ENCODE measurements around the gene DMRTA2. TPM values are rescaled to one million over a fixed set of nuclear protein-coding genes. Genes with fewer than 3 reads are reported as not detected.

The DMRTA2 gene
- total RNA-seq, result 0.10 TPM in 1 of 2 replicates, not detected in the other
- not detected in 2 replicates for polyA plus RNA-seq

GRCh38 chr1:50422946-50423669, at the start of gene DMRTA2:
Gene DMRTA2 (minus strand): TSS chr1:50423443. CDS start chr1:50421536, 1,907 bp downstream.
- no peak for DNase-seq (ENCODE audit: low spot score)
- WGBS (ENCODE audit: low lambda C conversion rate, missing lambda C conversion rate), result 3% methylated on average over 58 of the region's 61 CpGs
- Histone ChIP-seq H3K27ac (no peak within 1 kb of the TSS), H3K9me3 (ENCODE audit: low read depth) (no peaks in the 10 kb centered on the region), H3K27me3 (peaks cover 98% of the 10 kb centered on the region), H3K36me3 (replicated peaks; ENCODE audit: insufficient read depth, low read depth) (no peaks in the 10 kb centered on the region), H3K4me2 (peak within 1 kb of the TSS; percentile 79), H4K20me1 (ENCODE audit: insufficient read depth, poor library complexity, severe bottlenecking) (no peaks in the 10 kb centered on the region), H3K4me1 (ENCODE audit: insufficient read depth) (peaks cover 27% of the 10 kb centered on the region), H3K9me2 (replicated peaks; ENCODE audit: insufficient read depth) (no peaks in the 10 kb centered on the region), H3K79me2 (no peaks in the 10 kb centered on the region), H2AFZ (peak within 1 kb of the TSS; percentile 60), H3K4me3 (peak within 1 kb of the TSS; percentile 45)
- TF ChIP-seq EZH2phosphoT487 (IDR thresholded peaks at IDR 0.05; ENCODE audit: low read depth, severe bottlenecking, unreplicated experiment) (peak; percentile 57), CTCF (IDR thresholded peaks at IDR 0.05; ENCODE audit: poor library complexity) (no peak), EZH2 (IDR thresholded peaks at IDR 0.05; ENCODE audit: borderline replicate concordance) (peak; percentile 90)

- no peaks in the 10 kb centered on the region for H3K9me2 ChIP-seq (replicated peaks; ENCODE audit: insufficient read depth)
- H4K20me1 ChIP-seq (ENCODE audit: insufficient read depth, poor library complexity, severe bottlenecking), result no peaks in the 10 kb centered on the region
- no peak overlapping the region for H2AFZ ChIP-seq
- no peak overlapping the region for H3K4me2 ChIP-seq
- 95% methylated on average over 3 of the region's 3 CpGs for WGBS (ENCODE audit: low lambda C conversion rate, missing lambda C conversion rate)
- H3K9me3 ChIP-seq (ENCODE audit: low read depth), result no peaks in the 10 kb centered on the region
- H3K27me3 ChIP-seq, result no peaks in the 10 kb centered on the region
- H3K4me3 ChIP-seq, result no peak overlapping the region
- no peak overlapping the region for H3K27ac ChIP-seq
- no peak for TF ChIP-seq CTCF (IDR thresholded peaks at IDR 0.05; ENCODE audit: poor library complexity)
- no peak for TF ChIP-seq EZH2phosphoT487 (IDR thresholded peaks at IDR 0.05; ENCODE audit: low read depth, severe bottlenecking, unreplicated experiment)
- TF ChIP-seq EZH2 (IDR thresholded peaks at IDR 0.05; ENCODE audit: borderline replicate concordance), result no peak
- no peaks in the 10 kb centered on the region for H3K4me1 ChIP-seq (ENCODE audit: insufficient read depth)
- H3K36me3 ChIP-seq (replicated peaks; ENCODE audit: insufficient read depth, low read depth), result no peaks in the 10 kb centered on the region
- no peak for DNase-seq (ENCODE audit: low spot score)
- no peaks in the 10 kb centered on the region for H3K79me2 ChIP-seq
Measured at GRCh38 chr1:50471967-50472366, 48.7 kb upstream of the DMRTA2 start.

GRCh38 chr1:50462964-50463363, 39.7 kb upstream of the DMRTA2 start:
- no peak for DNase-seq (ENCODE audit: low spot score)
- H3K9me3 ChIP-seq (ENCODE audit: low read depth), result no peaks in the 10 kb centered on the region
- no peaks in the 10 kb centered on the region for H3K27me3 ChIP-seq
- TF ChIP-seq EZH2 (IDR thresholded peaks at IDR 0.05; ENCODE audit: borderline replicate concordance) (no peak), EZH2phosphoT487 (IDR thresholded peaks at IDR 0.05; ENCODE audit: low read depth, severe bottlenecking, unreplicated experiment) (no peak), CTCF (IDR thresholded peaks at IDR 0.05; ENCODE audit: poor library complexity) (no peak)
- H3K27ac ChIP-seq, result no peak overlapping the region
- peaks cover 3% of the 10 kb centered on the region for H3K9me2 ChIP-seq (replicated peaks; ENCODE audit: insufficient read depth)
- H2AFZ ChIP-seq, result no peak overlapping the region
- no peaks in the 10 kb centered on the region for H3K79me2 ChIP-seq
- 86% methylated on average over 2 of the region's 2 CpGs for WGBS (ENCODE audit: low lambda C conversion rate, missing lambda C conversion rate)
- no peaks in the 10 kb centered on the region for H3K4me1 ChIP-seq (ENCODE audit: insufficient read depth)
- no peaks in the 10 kb centered on the region for H4K20me1 ChIP-seq (ENCODE audit: insufficient read depth, poor library complexity, severe bottlenecking)
- H3K4me2 ChIP-seq, result no peak overlapping the region
- H3K4me3 ChIP-seq, result no peak overlapping the region
- H3K36me3 ChIP-seq (replicated peaks; ENCODE audit: insufficient read depth, low read depth), result no peaks in the 10 kb centered on the region
